GM19455 (cell line): ENCODE measurements around the gene UBAP1.
"Not testable (repeated sequence)": the region's sequence is repeated elsewhere in the genome, so short reads cannot be mapped to it uniquely, and the experiment has no call there.

Experiments used
- ATAC-seq: cut with Tn5 transposase; IDR thresholded peaks from one replicate; pipeline ENCODE4 v1.9.1; 2021; ENCODE audit not compliant: unreplicated experiment

The UBAP1 gene

GRCh38 chr9:34178436-34179212, at the start of gene UBAP1:
UBAP1 (plus strand) TSS chr9:34179043; CDS start chr9:34220915, 41,872 bp downstream.
- peak; percentile 99 for ATAC-seq

- no peak for ATAC-seq
Observed at GRCh38 chr9:34131571-34131970, 47.3 kb upstream of the UBAP1 start.

- no peak for ATAC-seq
Observed at GRCh38 chr9:34133436-34133949, 45.4 kb upstream of the UBAP1 start.

DNA sequence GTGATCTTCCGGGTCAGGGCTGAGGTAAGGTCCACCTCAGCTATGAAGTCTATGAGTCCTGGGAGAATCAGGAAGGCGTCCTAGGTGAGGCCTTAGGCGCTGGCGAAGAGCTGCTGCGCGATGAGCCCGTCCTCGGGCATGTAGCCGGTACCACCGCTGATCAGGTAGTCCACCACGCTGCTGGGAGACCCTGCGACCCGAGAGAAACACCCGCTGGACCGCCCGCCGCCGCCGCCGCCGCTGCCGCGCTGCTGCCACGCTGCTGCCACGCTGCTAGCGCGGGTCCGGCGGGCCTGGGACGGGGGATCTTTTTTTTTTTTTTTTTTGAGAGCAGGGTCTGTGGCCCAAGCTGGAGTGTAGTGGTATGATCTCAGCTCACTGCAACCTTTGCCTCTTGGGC, 44.3 kb upstream of the UBAP1 start:
- ATAC-seq: no peak

GRCh38 chr9:34138644-34139043, 40.2 kb upstream of the UBAP1 start:
- not testable (repeated sequence) for ATAC-seq

DNA sequence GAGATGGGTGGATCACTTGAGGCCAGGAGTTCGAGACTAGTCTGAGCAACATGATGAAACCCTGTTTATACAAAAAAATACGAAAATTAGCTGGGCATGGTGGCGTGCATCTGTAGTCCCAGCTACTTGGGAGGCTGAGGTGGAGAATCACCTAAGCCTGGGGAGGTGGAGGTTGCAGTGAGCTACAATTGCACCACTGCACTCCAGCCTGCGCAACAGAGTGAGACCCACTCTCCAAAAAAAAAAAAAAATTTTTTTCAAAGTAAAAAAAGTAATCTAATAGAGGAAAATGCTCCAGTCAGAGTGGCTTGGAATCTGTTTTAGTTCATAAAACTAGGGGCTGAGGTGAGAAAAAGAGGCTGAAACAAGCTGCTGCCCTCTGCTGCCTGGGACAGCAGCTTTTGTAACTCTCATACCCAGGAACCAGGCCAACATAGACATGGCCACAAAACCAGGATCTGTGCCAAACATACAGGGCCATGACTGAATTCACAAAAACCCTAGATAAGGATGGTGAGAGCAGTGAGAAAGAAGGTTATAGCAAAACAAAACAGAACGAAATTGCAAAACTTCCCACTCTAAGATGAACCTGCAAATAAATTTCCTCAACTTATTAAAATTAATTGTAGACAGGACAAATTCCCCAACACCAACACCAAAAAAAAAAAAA, 39.2 kb upstream of the UBAP1 start:
- ATAC-seq: no peak

GRCh38 chr9:34140853-34141252, 38.0 kb upstream of the UBAP1 start:
- ATAC-seq: no peak

- ATAC-seq: no peak
Observed at GRCh38 chr9:34143116-34143515, 35.7 kb upstream of the UBAP1 start.

- no peak for ATAC-seq
Observed at GRCh38 chr9:34145165-34145564, 33.7 kb upstream of the UBAP1 start.

- ATAC-seq: no peak
Observed at GRCh38 chr9:34151398-34151797, 27.4 kb upstream of the UBAP1 start.

DNA sequence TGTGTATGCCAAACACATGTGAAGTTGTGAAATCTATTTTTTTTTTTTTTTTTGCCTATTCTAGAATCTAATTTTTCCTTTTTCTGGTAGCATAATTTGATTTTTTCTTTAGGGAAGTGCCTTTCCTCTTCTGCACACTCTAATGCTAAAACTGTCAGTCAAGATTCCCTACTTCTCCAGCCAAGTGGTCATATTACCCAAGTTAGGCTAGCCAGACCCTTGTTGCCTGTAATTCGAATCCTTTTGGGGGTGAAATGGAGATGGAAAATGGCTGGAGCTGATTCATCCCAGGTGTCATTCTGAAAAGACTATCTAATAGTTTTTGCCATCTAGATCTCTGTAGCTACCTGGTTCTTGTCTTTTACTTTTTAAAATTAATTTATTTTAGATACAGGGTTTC, 24.8 kb upstream of the UBAP1 start:
- ATAC-seq: no peak

GRCh38 chr9:34157318-34157717, 21.5 kb upstream of the UBAP1 start:
- ATAC-seq: no peak

GRCh38 chr9:34157898-34158297, 20.9 kb upstream of the UBAP1 start:
- ATAC-seq: no peak

DNA sequence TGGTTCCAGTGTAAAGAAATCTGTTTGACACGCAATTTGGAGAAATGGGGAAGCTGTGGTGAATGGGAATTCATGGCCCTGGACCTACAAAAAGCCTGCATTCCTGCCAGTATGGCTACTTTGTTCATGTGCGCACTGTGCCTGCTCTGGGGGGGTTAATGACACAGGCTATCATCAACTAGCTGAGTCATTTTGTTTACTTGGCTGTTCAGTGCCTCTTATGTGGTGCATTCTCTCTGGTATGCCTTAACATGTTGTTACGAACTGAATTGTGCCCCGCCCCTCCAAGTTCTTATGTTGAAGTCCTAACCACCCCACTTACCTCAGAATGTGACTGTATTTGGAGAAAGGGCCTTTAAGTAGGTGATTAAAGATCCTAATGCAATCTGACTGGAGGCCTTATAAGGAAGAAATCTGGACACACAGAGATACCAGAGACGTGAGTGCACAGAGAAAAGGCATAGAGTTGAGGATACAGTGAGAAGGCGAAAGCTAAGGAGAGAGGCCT, 20.4 kb upstream of the UBAP1 start:
- ATAC-seq: no peak

DNA sequence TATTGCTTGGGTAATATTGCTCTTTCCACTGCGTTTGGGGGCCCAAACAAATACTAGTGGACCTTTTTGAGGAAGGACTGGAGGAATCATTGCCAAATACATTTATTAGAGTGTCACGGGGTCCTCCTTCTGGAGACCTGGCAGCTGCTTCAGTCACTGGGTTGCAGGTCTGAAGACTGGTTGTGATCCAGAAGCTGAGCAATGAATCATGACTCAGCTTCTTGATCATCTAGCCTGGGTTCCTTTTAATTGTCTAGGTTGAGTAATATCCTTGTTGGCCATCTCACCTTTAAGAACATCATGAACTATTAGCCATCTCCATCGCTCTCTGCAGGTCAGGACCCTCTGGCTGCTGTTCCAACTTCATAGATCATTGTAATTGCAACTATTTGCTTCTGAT, 15.4 kb upstream of the UBAP1 start:
- ATAC-seq: no peak

DNA sequence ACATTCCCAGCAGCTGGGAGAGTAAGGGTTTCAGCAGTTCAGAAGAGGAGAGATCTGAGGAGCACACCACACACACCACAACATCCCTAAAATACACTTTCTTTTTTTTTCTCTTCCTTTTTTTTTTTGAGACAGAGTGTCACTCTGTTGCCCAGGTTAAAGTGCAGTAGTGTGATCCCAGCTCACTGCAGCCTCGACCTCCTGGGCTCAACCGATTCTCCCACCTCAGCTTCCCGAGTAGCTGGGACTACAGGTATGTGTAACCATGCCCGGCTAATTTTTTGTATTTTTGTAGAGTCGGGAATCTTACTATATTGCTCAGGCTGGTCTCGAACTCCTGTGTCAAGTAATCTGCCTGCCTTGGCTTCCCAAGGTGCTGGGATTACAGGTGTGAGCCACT, 9.7 kb upstream of the UBAP1 start:
- ATAC-seq: no peak

GRCh38 chr9:34170237-34170991, 8.4 kb upstream of the UBAP1 start:
- ATAC-seq: no peak

DNA sequence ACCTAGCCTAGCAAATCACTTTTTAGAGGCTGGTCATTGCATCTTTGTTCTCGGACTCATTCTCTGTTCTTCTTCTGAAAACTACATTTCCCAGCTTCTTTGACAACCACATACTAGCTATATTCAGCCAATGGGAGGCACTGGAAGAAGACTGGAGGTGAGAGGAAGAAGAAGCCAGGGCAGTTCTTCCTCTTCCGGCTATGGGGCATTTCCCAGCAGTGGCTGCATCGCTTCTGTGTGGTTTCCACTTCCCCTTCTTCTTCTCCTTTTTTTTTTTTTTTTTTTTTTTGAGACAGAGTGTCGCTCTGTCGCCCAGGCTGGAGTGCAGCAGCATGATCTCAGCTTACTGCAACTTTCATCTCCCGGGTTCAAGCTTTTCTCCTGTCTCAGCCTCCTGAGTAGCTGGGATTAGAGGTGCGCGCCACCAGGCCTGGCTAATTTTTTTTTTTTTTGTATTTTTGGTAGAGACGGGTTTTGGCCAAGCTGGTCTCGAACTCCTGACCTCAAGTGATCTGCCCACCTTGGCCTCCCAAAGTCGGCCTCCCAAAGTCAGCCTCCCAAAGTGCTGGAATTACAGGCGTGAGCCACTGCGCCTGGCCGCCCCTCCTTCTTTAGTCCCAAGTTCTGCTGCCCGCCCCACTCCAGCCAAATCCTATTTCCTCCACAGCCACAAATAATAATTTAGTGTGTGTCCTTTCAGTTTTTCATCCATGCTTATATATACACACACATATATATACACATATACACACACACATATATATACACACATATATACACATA, 6.9 kb upstream of the UBAP1 start:
- ATAC-seq: no peak

DNA sequence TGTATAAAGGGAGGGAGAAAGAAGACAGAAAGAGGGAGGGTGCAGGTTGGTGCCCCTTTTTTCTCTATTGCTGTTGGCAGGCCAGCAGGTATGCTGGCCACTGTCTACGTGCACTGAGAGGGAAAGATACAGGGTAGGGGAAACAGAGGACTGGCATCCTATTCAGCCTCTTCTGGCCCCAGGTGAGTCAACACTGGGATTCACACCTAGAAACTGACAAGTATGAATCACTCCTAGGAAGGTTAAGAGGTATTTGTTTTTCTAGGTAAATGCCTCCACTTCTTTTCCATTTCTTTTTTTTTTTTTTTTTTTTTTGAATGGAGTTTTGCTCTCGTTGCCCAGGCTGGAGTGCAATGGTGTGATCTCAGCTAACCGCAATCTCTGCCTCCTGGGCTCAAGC, 2.8 kb upstream of the UBAP1 start:
- ATAC-seq: no peak

- ATAC-seq: no peak
Observed at GRCh38 chr9:34177593-34178435, 1.0 kb upstream of the UBAP1 start.
